Esophagus muscularis mucosa (tissue), 4 donors: Measurements from ENCODE around the gene EGF.

Experiments
- EP300 ChIP-seq: sonication (generic); formaldehyde crosslinking; IDR thresholded peaks from one replicate; pipeline ENCODE4 v1.6.1; 2017; ENCODE audit warnings: antibody characterized with exemption
- POLR2A ChIP-seq: fragments of 450-650 bp; IDR thresholded peaks from one replicate; pipeline ENCODE4 v1.6.1; 2017; ENCODE audit warnings: antibody characterized with exemption, moderate library complexity, mild to moderate bottlenecking, low read depth
- TF ChIP-seq, protein P1 (sequence below), 3 experiments: fragments of 200-600 bp in 2 of 3; fragments of 450-650 bp in 1 of 3; sonication (generic) in 2 of 3; IDR thresholded peaks; one replicate each; pipeline ENCODE4 v1.5.1; 2017 to 2019; ENCODE audit warnings: antibody characterized with exemption in 3 of 3, mild to moderate bottlenecking in 2 of 3, moderate library complexity in 1 of 3

GRCh38 chr4:110025718-110026117 lies 113.0 kb downstream of the EGF start:
- TF ChIP-seq, protein P1, sequence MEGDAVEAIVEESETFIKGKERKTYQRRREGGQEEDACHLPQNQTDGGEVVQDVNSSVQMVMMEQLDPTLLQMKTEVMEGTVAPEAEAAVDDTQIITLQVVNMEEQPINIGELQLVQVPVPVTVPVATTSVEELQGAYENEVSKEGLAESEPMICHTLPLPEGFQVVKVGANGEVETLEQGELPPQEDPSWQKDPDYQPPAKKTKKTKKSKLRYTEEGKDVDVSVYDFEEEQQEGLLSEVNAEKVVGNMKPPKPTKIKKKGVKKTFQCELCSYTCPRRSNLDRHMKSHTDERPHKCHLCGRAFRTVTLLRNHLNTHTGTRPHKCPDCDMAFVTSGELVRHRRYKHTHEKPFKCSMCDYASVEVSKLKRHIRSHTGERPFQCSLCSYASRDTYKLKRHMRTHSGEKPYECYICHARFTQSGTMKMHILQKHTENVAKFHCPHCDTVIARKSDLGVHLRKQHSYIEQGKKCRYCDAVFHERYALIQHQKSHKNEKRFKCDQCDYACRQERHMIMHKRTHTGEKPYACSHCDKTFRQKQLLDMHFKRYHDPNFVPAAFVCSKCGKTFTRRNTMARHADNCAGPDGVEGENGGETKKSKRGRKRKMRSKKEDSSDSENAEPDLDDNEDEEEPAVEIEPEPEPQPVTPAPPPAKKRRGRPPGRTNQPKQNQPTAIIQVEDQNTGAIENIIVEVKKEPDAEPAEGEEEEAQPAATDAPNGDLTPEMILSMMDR (IDR thresholded peaks at IDR 0.05), result no peak
- no peak for TF ChIP-seq POLR2A
- no peak for TF ChIP-seq EP300
